Skeletal muscle tissue (tissue), 4 donors: Measurements from ENCODE around the gene RNF145. TPM values are rescaled to one million over a fixed set of nuclear protein-coding genes. Genes with fewer than 3 reads are reported as not detected.

Source experiments
- H3K27ac ChIP-seq: one replicate; pipeline ENCODE4 v1.7.0; 2013; ENCODE audit warnings: mild to moderate bottlenecking, low read depth, low read length, inconsistent platforms
- H3K27me3 ChIP-seq, 3 donors: one replicate each; pipeline ENCODE4 v1.7.0; 2013; ENCODE audit warnings: low read length in 3 of 3; ENCODE audit not compliant: control insufficient read depth in 3 of 3, insufficient read depth in 3 of 3
- H3K36me3 ChIP-seq, 3 donors: one replicate each; pipeline ENCODE4 v1.7.0; 2013; ENCODE audit warnings: low read length in 3 of 3; ENCODE audit not compliant: control insufficient read depth in 3 of 3, insufficient read depth in 3 of 3
- H3K4me1 ChIP-seq, 3 donors: one replicate each; pipeline ENCODE4 v1.7.0; 2013; ENCODE audit warnings: low read length in 3 of 3, mild to moderate bottlenecking in 3 of 3; ENCODE audit not compliant: control insufficient read depth in 3 of 3, insufficient read depth in 3 of 3
- H3K4me3 ChIP-seq, 3 donors: one replicate each; pipeline ENCODE4 v1.7.0; 2013; ENCODE audit warnings: low read length in 3 of 3
- H3K9ac ChIP-seq, 3 donors: one replicate each; pipeline ENCODE4 v1.7.0; 2013; ENCODE audit warnings: low read length in 3 of 3, mild to moderate bottlenecking in 3 of 3, moderate library complexity in 2 of 3, low read depth in 1 of 3
- H3K9me3 ChIP-seq, 3 donors: one replicate each; pipeline ENCODE4 v1.7.0; 2013; ENCODE audit warnings: low read length in 3 of 3; ENCODE audit not compliant: control insufficient read depth in 3 of 3
- total RNA-seq: library from RNA; depleted of rRNA; stranded (reverse); fragments of >200 nt; gene quantifications from one replicate; pipeline ENCODE4 v1.2.3, GENCODE V29; 2014
- donor health status: Osteomylitis.

The RNF145 gene
- total RNA-seq, 1 donor from 2014 or later: 44.9 TPM

DNA sequence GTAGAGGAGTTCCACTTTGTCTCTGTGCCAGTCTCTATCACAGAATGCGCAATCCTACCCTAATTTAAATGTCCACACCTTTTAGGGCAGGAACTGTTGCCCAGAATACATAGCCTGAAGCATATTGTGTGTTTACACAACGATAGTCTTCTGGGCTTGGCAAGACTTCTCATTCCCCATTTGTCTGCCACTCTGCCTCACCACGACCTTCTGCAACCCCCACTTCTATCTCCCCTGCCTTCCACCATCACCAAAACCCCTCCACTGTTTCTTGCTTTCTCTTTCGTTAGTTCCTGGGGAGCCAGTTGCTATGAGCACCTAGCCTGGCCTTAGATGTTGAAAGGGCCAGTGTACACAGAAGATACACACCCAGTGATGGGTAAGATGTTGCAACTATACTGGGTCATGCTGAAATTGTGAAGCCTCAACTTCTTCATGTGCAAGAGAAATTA, 883 bp upstream of the RNF145 start:
- no peak overlapping the region for H3K9ac ChIP-seq
- H3K9me3 ChIP-seq: no peaks in the 10 kb centered on the region
- H3K27me3 ChIP-seq: no peaks in the 10 kb centered on the region
- no peaks in the 10 kb centered on the region for H3K36me3 ChIP-seq
- H3K4me1 ChIP-seq: peaks cover 4 to 15% (median 7%) of the 10 kb centered on the region in 3 donors
- no peak overlapping the region for H3K27ac ChIP-seq
- H3K4me3 ChIP-seq: peak overlapping the region in 2 of 3 donors; percentile 93

DNA sequence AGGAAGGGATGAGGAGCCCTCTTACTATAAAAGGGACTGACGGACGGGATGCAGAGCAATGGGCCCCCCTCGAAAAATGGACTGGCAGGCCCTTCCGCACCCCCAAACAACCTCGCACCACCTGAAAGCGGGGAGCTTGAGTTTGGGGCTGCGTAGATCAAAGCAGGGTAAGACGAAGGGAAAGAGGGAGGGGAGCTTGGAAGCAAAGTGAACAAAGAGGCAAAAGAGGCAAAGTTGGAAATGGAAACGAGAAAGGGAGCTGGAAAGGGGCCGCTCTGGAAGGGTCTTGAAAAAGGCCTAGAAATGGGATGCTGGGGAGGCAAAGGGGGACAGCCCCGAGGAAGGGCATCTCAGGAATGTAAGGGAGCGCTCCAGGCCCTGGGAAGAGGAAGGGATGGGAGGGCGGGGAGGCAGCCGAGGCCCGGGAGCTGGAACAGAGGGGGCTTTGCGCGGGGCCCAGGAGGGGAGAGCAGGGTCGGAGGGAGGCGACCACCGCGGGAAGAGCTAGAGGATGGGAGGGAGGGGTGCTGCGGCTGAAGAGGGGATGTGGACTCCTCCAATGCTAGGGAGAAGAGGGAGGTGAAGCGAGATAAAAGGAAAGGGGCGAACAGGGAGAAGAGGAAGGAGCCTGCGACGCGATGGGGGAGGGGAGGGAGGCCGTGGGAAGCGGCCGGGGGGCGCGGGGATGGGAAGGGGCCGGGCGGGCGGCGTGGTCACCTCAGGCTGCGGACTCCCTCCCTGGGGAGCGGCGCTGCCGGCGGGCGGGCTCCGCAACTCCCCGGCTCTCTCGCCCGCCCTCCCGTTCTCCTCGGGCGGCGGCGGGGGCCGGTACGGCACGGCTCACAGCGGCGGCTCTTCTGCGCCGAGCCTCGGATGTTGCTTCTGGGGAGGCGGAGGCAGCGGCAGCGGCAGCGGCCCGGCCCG, 577 bp downstream of the RNF145 start:
- peaks cover 4 to 28% (median 7%) of the 10 kb centered on the region in 3 donors for H3K4me1 ChIP-seq
- H3K36me3 ChIP-seq: no peaks in the 10 kb centered on the region
- no peaks in the 10 kb centered on the region for H3K27me3 ChIP-seq
- peak overlapping the region; percentile 82 to 97 (median 83) for H3K9ac ChIP-seq
- H3K9me3 ChIP-seq: no peaks in the 10 kb centered on the region
- peak overlapping the region; percentile 86 to 93 (median 91) for H3K4me3 ChIP-seq
- peak overlapping the region; percentile 91 for H3K27ac ChIP-seq

GRCh38 chr5:159207686-159208513, 1.5 kb downstream of the RNF145 start:
- peak overlapping the region; percentile 91 for H3K27ac ChIP-seq
- H3K36me3 ChIP-seq: no peaks in the 10 kb centered on the region
- H3K4me3 ChIP-seq: peak overlapping the region; percentile 86 to 93 (median 91)
- peaks cover 4 to 28% (median 7%) of the 10 kb centered on the region in 3 donors for H3K4me1 ChIP-seq
- H3K9ac ChIP-seq: peak overlapping the region; percentile 82 to 97 (median 83)
- no peaks in the 10 kb centered on the region for H3K27me3 ChIP-seq
- H3K9me3 ChIP-seq: no peaks in the 10 kb centered on the region

DNA sequence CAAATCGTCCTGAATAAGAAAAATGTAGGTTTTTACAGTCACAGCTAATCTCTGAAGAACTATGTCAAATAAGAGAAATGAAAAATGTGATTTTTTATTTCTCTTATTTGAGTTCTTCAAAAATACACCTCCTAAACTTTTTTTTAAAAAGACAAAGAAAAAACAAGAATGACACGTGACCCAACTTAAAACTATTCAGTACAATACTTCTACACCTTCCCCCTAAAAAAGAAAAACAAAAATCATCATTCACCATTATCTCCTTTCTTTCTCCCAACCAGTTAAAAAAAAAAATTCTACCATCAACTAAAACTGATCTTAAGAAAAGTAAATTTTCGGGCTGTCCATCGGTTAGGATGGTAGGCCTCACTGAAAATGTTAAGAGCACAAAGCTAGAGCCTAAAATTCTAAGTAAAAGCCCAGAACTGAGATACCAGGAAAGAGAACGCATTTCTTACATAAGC, 2.1 kb downstream of the RNF145 start:
- peak overlapping the region; percentile 91 for H3K27ac ChIP-seq
- H3K27me3 ChIP-seq: no peaks in the 10 kb centered on the region
- H3K9me3 ChIP-seq: no peaks in the 10 kb centered on the region
- H3K9ac ChIP-seq: peak overlapping the region; percentile 82 to 97 (median 83)
- H3K36me3 ChIP-seq: no peaks in the 10 kb centered on the region
- H3K4me1 ChIP-seq: peaks cover 4 to 28% (median 7%) of the 10 kb centered on the region in 3 donors
- peak overlapping the region; percentile 86 to 93 (median 91) for H3K4me3 ChIP-seq

GRCh38 chr5:159206818-159207217, 2.5 kb downstream of the RNF145 start:
- no peaks in the 10 kb centered on the region for H3K27me3 ChIP-seq
- H3K27ac ChIP-seq: peak overlapping the region; percentile 91
- H3K4me1 ChIP-seq: peaks cover 4 to 28% (median 7%) of the 10 kb centered on the region in 3 donors
- H3K4me3 ChIP-seq: peak overlapping the region; percentile 22 to 93 (median 91)
- peak overlapping the region; percentile 82 to 97 (median 83) for H3K9ac ChIP-seq
- no peaks in the 10 kb centered on the region for H3K9me3 ChIP-seq
- no peaks in the 10 kb centered on the region for H3K36me3 ChIP-seq

GRCh38 chr5:159206368-159206767, 3.0 kb downstream of the RNF145 start:
- Histone ChIP-seq H3K4me1 (peaks cover 4 to 28% (median 7%) of the 10 kb centered on the region in 3 donors), H3K9me3 (no peaks in the 10 kb centered on the region), H3K4me3 (peak overlapping the region; percentile 30 to 93 (median 91)), H3K27me3 (no peaks in the 10 kb centered on the region), H3K9ac (peak overlapping the region; percentile 82 to 97 (median 83)), H3K36me3 (no peaks in the 10 kb centered on the region), H3K27ac (peak overlapping the region; percentile 91)

DNA sequence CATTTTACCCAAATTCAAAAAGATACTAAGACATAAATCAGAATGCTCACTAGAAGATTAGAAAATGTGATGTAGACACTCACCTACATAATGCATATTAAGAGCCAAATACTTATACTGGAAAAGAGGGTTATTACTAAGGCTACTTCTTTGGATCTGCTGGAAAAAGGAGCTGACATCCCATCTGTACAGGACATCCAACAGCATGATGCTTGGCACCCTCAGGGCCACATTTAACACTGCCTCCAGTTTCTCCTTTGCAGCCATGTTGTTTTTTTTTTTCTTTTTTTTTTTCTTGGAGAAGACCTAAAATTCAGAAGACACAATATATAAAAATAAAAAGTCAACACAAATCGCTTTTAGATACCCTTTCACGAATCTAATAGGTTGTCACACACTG, 6.0 kb downstream of the RNF145 start:
- Histone ChIP-seq H3K4me1 (peaks cover 0 to 22% (median 3%) of the 10 kb centered on the region in 3 donors), H3K36me3 (no peaks in the 10 kb centered on the region), H3K9me3 (no peaks in the 10 kb centered on the region), H3K27me3 (no peaks in the 10 kb centered on the region), H3K27ac (no peak overlapping the region), H3K4me3 (no peak overlapping the region), H3K9ac (no peak overlapping the region)

- Histone ChIP-seq H3K36me3 (no peaks in the 10 kb centered on the region), H3K4me1 (peaks cover 0 to 22% (median 3%) of the 10 kb centered on the region in 3 donors), H3K27me3 (no peaks in the 10 kb centered on the region), H3K9ac (no peak overlapping the region), H3K4me3 (no peak overlapping the region), H3K27ac (no peak overlapping the region), H3K9me3 (no peaks in the 10 kb centered on the region)
Observed at GRCh38 chr5:159202151-159202550, 7.2 kb downstream of the RNF145 start.

DNA sequence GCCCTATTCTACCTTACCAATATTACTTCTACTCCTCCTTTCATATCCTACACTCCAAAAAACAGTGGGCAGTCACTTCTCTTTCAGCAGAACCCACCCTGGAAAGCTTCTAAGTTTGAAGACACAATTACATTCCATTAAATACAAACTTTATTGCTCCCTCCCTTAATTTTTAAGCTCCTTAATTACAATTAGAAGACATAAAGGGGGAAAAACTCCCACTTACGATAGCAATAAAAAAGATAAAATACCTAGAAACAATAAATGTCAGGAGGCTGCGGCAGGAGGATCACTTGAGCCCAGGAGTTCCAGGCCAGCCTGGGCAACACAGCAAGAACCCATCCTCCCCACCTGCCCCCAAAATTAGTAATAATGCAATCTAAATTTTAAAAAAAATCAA, 9.6 kb downstream of the RNF145 start:
- Histone ChIP-seq H3K9ac (no peak overlapping the region), H3K27me3 (no peaks in the 10 kb centered on the region), H3K4me3 (no peak overlapping the region), H3K36me3 (no peaks in the 10 kb centered on the region), H3K9me3 (no peaks in the 10 kb centered on the region), H3K27ac (no peak overlapping the region), H3K4me1 (peaks cover 0 to 14% (median 0%) of the 10 kb centered on the region in 3 donors)
